ENCODE results near the gene PILRA.
"Not testable (repeated sequence)": the region's sequence is repeated elsewhere in the genome, so short reads cannot be mapped to it uniquely, and the experiment has no call there.

The PILRA gene

DNA sequence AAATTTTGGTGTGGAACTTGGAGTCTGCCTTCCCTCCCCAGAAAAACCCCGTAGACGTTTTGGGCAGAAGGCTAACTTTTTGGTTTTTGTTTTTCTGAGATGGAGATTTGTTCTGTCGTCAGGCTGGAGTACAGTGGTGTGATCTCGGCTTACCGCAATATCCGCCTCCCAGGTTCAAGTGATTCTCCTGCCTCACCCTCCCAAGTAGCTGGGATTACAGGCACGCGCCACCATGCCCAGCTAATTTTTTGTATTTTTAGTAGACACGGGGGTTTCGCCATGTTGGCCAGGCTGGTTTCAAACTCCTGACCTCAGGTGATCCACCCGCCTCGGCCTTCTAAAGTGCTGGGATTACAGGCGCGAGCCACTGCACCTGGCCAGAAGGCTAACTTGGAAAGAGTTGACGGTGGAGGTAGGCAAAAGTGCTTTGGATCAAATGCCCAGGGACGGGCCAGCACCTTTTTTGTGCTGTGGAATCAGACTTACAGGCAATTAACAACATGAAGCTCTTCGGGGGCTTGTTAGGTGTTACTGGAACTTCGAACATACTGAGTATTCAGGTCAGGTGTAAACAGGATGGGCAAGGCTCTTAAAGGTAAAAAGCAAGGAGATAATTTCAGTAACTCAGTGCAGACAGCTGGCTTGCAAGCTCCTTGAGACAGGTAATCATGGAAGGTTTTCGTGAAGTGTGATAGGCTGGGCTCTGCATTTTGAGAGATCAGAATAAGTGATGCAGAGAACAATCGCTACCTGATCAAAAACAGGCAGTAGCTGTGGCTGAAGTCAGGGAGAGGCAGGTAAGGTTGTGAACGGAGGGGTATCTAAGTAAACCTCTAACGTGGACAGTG is 61.2 kb downstream of the PILRA start:
- H3K27ac ChIP-seq, result peak overlapping the region; percentile 100
- TF ChIP-seq ZFX (IDR thresholded peaks at IDR 0.05; ENCODE audit: borderline replicate concordance), result no peak
- TF ChIP-seq, protein P1, sequence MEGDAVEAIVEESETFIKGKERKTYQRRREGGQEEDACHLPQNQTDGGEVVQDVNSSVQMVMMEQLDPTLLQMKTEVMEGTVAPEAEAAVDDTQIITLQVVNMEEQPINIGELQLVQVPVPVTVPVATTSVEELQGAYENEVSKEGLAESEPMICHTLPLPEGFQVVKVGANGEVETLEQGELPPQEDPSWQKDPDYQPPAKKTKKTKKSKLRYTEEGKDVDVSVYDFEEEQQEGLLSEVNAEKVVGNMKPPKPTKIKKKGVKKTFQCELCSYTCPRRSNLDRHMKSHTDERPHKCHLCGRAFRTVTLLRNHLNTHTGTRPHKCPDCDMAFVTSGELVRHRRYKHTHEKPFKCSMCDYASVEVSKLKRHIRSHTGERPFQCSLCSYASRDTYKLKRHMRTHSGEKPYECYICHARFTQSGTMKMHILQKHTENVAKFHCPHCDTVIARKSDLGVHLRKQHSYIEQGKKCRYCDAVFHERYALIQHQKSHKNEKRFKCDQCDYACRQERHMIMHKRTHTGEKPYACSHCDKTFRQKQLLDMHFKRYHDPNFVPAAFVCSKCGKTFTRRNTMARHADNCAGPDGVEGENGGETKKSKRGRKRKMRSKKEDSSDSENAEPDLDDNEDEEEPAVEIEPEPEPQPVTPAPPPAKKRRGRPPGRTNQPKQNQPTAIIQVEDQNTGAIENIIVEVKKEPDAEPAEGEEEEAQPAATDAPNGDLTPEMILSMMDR (IDR thresholded peaks at IDR 0.05), result no peak

DNA sequence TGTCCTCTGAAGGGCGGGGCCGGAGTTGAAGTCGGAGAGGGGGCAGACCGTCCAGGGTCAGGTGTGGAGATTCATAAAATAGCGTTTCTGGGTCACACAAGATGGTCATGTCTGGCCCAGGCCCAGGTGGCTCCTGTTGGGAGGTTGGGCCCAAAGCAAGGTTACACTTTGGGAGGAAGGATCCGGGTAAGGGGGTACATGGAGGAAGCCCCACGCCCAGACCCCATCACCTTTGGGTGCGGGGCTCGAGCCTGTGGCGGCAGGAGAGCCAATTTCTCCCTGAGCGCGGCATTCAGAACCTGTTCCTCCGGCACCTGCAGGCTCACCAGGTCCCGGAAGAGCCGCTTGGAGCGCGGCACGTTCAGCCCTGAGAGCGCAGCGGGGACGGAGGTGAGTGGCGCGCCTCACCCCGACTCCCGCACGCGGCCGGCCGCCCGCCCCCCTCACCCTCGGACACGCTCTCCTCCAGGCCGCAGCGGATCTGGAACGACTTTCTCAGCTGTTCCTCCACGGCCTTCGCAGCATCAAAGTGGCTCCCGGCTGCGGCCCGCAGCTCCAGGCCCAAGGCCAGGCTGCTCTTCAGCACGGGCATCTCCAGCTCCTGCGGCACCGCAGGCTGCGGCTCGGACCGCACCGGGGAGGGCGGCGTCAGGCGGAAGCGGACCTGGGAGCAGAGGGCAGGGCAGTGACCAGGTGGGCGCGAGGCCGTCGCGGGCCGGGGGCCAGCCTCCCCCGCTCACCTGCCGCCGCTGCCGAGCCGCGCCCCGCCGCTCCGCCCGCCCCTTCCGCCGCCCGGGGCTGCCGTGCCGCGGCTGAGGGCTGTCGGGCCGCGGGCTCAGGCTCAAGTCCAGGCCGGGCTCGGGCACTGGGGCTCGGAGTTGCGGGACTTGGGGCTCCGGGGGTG is 62.4 kb downstream of the PILRA start:
- H3K27ac ChIP-seq, result peak overlapping the region; percentile 100

DNA sequence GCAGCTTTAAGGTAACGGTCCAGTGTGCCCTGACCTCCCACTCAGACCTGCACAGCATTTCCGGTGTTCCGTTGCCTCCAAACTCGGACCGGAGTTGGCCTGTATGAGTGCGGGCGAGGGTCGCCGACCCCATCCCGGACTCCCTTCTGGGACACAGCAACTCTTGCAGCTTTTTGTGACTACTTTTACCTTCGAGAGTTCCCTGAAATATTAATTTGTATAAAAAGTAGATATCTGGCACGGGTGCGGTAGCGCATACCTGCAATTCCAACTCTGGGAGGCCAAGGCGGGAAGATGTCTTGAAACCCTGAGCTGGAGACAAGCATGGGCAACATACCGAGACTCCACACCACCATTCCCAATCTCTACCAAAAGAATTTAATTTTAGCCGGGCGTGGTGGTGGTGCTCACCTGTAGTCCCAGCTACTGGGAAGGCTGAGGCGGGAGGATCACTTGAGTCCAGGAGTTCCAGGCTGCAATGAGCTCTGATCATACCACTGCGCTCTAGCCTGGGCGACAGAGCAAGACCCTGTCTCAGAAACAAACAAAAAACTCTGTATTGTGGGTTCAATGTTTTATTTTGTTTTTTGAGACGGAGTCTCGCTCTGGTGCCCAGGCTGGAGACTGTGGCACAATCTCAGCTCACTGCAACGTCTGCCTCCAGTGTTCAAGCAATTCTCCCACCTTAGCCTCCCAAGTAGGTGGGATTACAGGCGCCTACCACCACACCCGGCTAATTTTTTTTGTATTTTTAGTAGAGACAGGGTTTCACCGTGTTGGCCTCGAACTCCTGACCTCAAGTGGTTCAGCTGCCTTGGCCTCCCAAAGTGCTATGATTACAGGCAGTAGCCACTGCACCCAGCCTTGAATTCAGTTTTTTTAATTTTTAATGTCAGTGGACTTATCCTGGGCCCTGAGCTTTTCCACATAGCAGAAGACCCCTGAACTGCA is 64.1 kb downstream of the PILRA start:
- TF ChIP-seq ZFX (IDR thresholded peaks at IDR 0.05; ENCODE audit: borderline replicate concordance), result no peak
- TF ChIP-seq, protein P1 (IDR thresholded peaks at IDR 0.05), result no peak
- peak overlapping the region; percentile 100 for H3K27ac ChIP-seq

More for the DNA sequence above, 62.4 kb downstream of the PILRA start:
- TF ChIP-seq ZFX (IDR thresholded peaks at IDR 0.05; ENCODE audit: borderline replicate concordance), result no peak
- TF ChIP-seq, protein P1 (IDR thresholded peaks at IDR 0.05), result no peak

DNA sequence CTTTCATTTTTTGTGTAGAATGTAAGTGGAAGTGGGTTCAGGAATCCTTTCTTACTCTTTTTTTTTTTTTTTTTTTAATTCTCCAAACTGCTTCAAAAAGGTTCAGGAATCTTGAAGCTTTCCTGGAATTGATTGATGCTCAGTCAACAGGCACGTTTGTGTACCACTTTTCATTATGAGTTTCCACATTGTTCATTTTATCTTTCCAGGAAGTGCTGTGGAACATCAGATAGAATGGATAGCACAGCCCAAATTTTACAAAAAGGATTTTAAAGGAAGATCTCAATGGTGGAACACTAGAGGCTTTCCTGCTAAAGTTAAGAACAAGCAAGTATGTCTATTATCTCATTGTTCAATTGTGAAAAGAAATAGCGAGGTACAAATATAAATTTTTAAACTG is 64.9 kb downstream of the PILRA start:
- H3K27ac ChIP-seq, result peak overlapping the region; percentile 100; the same call in 1 of the 2 replicates
- TF ChIP-seq, protein P1 (IDR thresholded peaks at IDR 0.05), result no peak
- no peak for TF ChIP-seq ZFX (IDR thresholded peaks at IDR 0.05; ENCODE audit: borderline replicate concordance)

DNA sequence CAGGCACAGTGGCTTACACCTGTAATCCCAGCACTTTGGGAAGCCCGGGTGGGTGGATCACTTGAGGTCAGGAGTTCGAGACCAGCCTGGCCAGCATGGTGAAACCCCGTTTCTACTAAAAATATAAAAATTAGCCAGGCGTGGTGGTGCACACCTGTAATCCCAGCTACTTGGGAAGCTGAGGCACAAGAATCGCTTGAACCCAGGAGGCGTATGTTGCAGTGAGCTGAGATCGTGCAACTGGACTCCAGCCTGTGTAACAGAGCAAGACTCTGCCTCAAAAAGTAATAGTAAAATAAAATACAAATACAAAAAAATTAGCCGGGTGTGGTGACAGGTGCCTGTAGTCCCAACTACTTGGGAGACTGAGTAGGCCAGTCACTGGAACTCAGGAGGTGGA is 65.4 kb downstream of the PILRA start:
- H3K27ac ChIP-seq, result not testable (repeated sequence)

DNA sequence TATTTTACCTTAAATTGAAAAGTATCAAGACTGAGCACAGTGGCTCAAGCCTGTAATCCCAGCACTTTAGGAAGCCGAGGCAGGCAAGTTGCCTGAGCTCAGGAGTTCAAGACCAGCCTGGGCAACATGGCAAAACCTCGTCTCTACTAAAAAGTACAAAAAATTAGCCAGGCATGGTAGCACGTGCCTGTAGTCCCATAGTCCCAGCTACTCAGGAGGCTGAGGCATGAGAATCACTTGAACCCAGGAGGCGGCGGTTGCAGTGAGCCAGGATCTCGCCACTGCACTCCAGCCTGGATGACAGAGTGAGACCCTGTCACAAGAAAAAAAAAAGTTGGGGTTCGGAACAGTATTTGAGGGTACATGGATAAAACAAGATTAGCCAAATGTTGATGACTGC is 66.0 kb downstream of the PILRA start:
- not testable (repeated sequence) for H3K27ac ChIP-seq

DNA sequence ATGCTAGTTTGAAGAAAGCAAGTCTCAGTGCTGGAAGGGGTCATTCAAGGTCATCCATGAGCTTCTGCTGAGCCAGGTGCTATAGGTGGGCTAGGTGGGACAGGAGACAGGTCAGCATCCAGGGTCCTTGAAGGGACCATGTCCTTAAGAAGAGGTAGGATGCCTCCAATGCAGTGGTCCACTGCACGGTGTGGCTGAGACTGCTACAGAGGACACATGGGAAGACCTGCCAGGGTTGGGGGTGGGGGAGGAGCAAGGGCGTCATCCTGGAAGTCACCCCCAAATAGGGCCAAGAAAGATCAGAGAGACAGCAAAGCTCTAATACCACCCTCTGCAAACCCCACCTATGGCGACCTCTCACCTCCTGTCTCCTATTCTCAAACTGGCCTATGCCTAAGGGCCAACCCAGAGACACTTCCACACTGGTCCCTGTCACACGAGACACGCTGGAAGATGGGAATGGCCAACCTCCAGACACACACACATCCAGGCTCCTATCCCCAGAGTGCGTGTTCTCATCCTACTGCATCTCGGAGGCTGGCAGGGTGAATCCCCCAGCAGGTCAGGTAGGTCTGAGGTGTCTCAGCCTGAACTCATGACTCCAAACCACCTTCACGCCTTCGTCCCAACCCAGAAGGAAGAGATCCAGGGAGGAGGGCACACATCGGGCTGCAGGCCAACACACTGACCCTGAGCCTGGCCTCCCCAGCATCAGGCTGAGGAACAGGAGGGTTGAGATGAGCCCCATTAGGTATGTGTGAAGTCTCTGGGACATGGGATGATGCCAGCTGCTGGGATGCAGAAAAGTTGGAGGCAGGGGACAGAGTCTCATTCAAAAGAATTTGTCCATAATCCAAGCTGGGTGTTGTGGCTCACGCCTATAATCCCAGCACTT is 68.6 kb downstream of the PILRA start:
- H3K27ac ChIP-seq, result no peak overlapping the region
- TF ChIP-seq ZFX (IDR thresholded peaks at IDR 0.05; ENCODE audit: borderline replicate concordance), result no peak
- TF ChIP-seq, protein P1 (IDR thresholded peaks at IDR 0.05), result no peak

Data from 22Rv1 (cell line).